NCI-H524 treated with DMSO at 0.1 percent for 48 hours (cell line): ENCODE results near the gene ACTR1B.
"Not testable (repeated sequence)": the region's sequence is repeated elsewhere in the genome, so short reads cannot be mapped to it uniquely, and the experiment has no call there.

ENCODE experiments used
- DNase-seq: peaks from one replicate; lab custom pipeline; 2025; lab: John Stamatoyannopoulos, UW

ACTR1B gene

GRCh38 chr2:97658691-97659157 lies 5.1 kb downstream of the ACTR1B start:
- no peak for DNase-seq

GRCh38 chr2:97657986-97658690 lies 5.7 kb downstream of the ACTR1B start:
- DNase-seq, result no peak

- no peak for DNase-seq
Observed at GRCh38 chr2:97656905-97657587, 6.8 kb downstream of the ACTR1B start.

GRCh38 chr2:97656129-97656755 lies 7.6 kb downstream of the ACTR1B start:
- no peak for DNase-seq

- no peak for DNase-seq
Observed at GRCh38 chr2:97654791-97655190, 9.1 kb downstream of the ACTR1B start.

- DNase-seq, result no peak
Observed at GRCh38 chr2:97654309-97654708, 9.5 kb downstream of the ACTR1B start.

GRCh38 chr2:97653874-97654273 lies 10.0 kb downstream of the ACTR1B start:
- DNase-seq, result no peak

- no peak for DNase-seq
Observed at GRCh38 chr2:97653473-97653872, 10.4 kb downstream of the ACTR1B start.

- DNase-seq, result no peak
Observed at GRCh38 chr2:97651114-97651513, 12.7 kb downstream of the ACTR1B start.

- DNase-seq, result no peak
Observed at GRCh38 chr2:97646977-97647376, 16.9 kb downstream of the ACTR1B start.

- peak; percentile 76 for DNase-seq
Observed at GRCh38 chr2:97645695-97646629, 17.9 kb downstream of the ACTR1B start, which contains the start of gene COX5B. Gene COX5B, plus strand, starts transcription at chr2:97646062. Its CDS starts 25 bp downstream, at chr2:97646087.

GRCh38 chr2:97645112-97645694 lies 18.6 kb downstream of the ACTR1B start:
- DNase-seq, result no peak

GRCh38 chr2:97644023-97644717 lies 19.7 kb downstream of the ACTR1B start:
- no peak for DNase-seq

GRCh38 chr2:97626049-97626430 lies 37.8 kb downstream of the ACTR1B start:
- DNase-seq, result not testable (repeated sequence)

GRCh38 chr2:97625354-97626048 lies 38.3 kb downstream of the ACTR1B start:
- not testable (repeated sequence) for DNase-seq

- not testable (repeated sequence) for DNase-seq
Observed at GRCh38 chr2:97622976-97623375, 40.9 kb downstream of the ACTR1B start.

- not testable (repeated sequence) for DNase-seq
Observed at GRCh38 chr2:97620492-97620891, 43.4 kb downstream of the ACTR1B start.

- DNase-seq, result not testable (repeated sequence)
Observed at GRCh38 chr2:97618939-97619827, 44.7 kb downstream of the ACTR1B start.

GRCh38 chr2:97617911-97618310 lies 45.9 kb downstream of the ACTR1B start:
- no peak for DNase-seq
